NCI-H526 (cell line): ENCODE data around the gene EML4.

Source experiments
- DNase-seq, 2 experiments: peaks; one replicate each; lab custom pipeline; 2025; lab: John Stamatoyannopoulos, UW

The EML4 gene

DNA sequence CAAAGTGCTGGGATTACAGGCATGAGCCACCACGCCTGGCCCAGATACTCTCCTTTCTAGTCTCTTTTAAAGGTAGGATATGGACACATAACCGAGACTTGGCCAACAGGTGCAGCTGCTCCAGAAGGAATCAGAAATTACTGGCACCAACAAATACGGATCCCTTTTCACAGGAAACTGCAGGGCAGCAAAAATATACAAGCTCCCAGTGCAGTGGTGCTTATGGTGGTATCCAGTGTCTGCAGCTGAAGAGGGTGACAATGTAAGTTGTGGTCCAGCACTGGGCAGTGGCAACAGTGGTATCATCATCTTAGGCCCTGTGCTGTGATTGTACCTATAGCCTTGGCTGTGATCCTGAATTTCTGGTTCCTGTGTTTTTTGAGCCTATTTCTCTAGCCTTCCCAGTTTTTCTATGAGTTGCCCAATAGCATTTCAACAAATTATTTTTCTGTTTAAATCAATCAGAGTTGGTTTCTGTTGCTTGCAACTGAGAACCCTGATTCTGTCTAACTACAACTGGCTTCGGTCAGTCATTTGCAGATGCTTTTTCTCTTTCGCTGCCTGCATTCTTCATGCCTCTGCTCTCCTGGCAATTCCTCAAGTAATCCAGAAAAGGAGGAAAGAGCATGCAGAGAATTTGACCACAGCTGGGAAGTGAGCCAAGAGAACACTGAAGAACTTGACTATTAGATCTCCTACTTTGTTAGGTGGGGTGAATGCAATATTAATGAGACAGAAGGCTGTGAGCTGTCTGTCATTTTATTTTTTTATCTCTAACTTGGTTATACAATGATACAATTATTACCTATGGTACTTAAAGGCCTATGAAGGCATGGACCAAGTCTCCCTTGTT lies 30.8 kb upstream of the EML4 start:
- DNase-seq, result no peak

DNA sequence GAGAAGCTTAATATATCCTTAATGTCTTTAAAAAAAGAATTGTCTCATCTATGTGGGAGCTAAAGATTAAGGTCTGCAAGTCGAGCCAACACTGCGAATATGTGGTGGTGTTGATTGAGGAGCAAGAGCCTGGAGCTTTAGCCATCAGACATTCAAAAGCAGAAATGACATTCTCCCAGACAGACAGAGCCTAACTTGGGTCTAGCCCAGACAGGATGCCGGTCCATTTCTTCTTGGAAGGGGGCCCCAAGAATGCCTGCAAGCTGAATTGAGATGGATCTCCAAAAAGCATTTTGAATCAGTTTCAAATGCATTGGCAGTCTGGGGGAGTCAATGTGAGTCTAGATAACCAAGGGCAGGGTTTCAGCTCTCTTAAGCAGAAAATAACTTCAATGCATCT lies 30.1 kb upstream of the EML4 start:
- DNase-seq, result no peak

DNA sequence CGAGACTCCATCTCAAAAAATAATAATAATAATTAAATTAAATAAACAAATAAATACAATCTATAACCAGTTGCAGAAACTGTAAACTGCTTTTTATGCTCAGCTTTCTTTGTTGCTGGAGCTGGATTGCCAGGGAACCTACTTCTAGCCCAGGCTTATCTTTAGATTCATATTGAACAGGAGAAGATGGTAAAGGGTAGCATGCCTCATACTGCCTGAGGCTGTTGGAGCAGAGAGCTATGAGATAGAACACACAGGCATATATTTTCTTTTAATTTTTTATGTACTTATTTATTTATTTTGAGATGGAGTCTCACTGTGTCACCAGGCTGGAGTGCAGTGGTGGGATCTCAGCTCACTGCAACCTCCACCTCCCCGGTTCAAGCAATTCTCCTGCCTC lies 28.7 kb upstream of the EML4 start:
- DNase-seq, result no peak

DNA sequence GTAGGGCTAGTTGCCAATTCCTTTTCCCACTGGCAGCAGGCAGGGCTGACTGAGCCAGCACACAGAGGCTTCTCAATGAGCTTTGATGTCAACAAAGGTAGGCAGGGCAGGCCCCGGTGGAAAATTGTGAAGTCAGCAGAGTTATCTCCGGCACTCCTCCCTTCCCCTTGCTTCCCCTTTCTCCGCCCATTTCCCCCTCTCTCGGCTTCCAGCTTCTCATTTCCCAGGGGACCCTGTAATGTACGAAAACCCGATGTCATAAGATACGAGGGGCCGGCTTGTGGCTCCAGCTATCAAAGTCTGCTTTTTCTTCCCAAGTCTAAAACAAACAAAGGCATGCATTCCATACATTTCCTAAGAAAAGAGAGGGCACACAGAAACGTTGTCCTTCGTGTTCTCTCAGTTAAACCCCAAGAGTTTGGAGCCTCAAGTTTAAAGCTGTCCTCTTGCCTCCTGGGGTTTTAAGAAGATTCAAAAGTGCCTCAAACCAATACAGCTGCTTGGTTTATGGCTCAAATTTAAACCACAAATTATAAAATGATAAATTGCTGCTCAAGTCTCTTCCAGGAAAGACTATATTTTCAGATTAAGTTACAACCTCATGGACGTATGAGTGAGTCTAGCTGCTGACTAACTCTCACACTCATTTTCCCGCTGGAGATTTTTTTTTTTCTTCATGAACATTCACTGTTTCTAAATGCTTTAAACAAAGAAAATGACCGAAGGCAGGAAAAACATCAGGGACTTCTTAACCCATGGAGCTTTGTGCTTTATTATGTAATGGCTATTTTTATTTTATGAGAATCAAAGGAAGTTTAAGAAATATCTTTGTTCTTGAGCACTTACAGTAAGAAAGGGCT lies 27.2 kb upstream of the EML4 start:
- DNase-seq, result peak; percentile 38 to 68

DNA sequence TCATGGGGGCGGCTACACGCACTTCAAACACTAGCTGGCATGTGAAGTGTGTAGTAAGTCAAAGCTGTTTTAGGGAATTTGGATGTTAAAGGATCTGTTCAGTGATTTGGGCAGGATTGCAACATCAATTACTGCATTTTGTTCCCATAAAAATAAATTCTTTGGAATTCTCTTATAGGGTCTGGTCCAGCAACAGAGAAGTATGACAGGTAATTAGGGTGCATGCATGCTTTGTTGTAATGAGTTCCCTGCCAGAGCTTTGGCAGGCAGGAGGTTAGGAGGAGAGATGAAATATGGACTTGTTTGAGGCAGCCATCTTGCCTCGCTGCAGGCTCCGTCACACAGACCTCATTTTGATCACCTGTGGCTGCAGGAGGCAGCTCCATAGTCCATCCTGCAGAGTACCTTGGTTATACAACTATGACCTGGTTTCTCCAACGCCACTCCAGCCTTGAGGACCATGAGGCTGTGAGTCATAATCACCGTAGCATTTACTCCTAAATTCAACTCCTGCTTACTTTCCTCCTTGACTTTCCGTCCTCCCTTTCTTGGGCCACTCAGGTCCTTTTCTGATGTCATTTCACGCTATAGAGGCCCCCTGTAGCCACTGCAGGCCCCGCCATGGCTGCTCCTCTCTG lies 26.5 kb upstream of the EML4 start:
- no peak for DNase-seq

DNA sequence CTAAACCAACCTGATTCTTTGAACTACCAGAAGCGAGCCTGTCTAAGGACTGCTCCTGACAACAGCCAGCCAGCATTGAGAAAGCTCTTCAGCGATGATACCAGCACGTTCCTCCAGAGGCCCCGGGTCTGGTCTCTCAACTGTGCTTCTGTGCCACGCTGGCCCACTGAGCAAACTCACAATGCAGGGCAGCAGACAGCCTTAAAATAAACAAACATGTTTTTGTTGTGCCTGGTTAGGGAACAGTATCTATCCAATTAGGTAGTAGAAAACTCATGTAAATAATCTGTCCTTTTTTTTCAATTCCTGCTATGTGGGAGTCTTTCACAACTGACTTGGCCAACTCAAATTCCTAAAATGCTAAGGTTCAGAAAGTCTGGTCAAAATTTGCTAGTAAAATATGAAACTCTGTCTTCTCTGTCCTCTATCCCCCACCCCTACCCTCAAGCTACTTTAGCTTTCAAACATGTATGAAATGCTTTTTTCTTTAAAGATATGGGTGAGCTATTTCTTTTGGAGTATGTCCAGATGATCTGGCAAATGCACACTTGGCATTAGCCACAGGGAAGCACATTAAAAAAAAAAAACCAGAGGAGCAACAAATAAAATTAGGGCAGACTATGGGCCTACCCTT lies 21.4 kb upstream of the EML4 start:
- DNase-seq, result no peak

DNA sequence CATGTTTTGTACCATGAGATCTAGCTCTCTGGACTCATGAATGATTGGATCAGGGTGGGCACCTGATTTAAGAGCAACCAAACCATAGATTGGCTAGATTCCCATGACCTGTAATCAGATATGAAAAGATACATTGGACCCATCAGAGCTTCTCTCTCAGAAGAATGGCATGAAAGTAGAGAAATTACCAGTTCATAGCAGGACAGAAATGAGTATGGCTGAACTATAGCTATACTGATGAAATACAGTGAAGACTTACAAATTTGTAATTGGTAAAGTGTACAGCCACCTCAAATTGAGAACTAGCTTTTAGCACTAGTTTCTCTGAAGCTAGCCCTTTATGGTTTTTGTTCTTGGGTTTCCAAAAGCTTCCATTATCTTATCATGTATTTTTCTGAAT lies 19.0 kb upstream of the EML4 start:
- DNase-seq, result no peak

DNA sequence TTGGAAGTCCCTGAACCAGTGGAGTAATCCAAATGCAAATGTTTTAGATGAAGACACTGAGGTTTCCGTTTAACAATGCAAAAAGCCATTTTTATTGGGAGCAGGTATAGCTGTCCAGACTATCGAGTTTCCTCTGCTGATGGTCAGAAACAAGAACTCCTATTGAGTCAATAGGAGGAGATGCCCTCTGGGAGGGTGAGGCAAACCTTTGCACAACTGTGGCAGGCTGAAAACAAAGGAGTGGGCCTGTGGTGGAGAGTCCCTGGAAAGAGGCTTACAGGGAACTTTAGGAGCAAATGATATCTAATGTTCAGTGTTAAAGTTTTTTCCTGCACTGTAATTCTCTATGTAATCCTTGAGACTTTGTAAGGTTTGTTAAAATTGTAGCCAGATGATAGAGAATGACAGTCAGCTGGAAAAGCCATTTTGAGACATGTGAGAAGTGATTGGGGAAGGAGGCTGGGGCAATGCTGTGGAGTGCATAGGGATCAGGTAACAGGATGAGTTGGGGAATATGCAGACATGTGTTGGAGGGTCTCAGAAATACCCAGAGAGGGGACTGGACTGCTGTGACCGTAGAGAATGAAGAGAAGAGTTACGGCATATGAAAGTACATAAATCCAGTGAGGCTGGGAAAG lies 15.1 kb upstream of the EML4 start:
- peak; percentile 69 to 78 for DNase-seq

DNA sequence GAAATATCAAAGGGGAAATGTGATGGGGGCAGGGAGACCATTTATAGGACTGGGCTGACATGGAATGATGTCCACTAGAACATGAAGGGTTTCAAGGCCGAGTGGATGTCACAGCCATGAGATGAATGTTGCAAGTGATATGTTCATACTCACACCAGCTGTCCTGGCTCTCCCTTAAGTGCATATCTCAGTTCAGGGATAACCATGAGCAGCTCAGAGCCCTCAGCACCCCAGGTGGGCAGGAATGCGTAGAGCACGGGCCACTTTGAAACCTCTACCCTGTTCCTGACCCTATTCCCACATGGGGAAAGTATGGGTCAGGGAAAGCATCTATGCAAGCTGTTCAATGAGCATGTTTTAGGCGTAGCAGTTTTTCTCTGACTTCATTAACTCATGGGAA lies 12.4 kb upstream of the EML4 start:
- DNase-seq, result no peak

DNA sequence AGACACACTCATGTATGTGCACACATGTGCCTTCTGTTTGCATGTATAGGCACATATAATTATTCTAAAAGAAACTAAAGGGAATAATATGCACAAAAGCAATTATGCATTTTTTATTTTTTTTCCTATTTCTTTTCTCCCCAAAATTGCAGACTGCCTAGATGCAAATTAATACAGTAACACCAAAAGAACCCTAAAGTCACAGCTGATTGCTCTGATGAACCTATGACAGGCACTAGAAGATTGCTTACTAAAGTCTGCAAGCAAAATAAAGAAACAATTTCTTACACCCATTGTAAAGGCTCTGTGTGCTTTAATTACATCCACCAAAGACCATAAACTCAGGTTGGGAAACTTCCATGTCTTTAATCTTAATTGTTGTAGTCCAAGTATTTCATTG lies 7.7 kb upstream of the EML4 start:
- no peak for DNase-seq

DNA sequence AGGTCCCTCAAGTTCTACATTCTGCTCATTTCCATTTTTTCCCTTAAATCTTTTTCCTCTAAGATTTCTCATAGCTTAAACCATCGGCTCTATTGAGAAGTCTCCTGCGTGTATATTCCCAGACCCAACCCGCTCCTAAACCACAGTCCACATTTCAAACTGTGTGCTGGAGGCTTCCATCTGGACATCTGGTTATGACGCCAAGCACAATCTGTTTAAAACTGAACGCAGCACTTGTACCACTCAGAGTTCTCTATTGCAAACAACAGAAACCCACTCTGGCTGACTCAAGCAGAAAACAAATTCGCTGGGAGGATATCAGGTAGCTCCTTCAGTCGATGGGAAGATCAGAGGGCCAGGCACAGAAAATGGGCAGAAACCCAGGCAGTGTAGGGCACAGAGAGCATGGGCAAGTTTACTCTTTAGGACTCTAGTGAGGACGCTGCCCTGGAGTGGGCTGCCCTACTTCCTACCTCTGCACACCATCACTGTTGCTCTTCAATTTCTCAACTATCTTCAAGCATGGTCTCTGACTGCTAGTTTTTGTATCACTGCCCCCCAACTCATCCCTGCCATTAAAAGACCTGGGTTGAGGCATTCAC lies 5.6 kb upstream of the EML4 start:
- DNase-seq, result no peak

DNA sequence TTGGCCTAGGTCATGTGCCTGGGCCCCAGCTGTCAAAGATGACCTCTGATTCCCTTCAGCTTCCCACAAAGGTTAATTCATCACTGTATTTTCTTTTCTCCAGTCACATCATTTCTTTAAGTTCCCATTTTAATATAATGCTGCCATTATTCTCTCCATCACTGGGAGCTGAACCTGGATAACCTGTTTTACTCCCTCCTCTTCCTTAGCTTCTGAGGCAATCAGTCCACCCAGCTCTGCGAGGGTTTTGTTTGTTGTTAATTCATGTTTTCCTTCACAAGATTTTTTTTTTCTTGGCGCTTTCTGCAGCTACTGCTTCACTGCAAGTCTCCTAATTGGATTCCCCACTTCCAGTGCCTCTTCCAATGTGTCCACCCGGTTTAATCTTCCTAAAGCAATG lies 5.1 kb upstream of the EML4 start:
- peak in 1 of 2 experiments; percentile 13 for DNase-seq

DNA sequence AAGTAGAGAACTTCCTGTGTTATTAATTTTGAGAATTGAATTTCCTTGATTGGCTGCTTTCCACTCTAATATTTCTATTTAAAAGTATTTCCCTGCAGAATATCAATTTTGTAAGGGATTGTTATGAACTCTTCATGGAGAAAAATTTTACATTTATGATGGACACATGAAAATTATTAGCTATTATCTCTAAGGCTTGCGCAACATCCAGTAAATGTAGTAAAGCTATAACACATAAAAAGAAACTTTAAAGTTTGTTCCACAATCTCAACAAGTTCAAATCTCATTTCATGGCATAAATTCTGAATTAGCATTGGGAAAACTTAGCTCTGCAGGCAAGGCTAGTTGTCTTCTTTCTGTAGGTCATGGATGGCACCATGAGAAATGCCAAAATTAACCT lies 4.2 kb upstream of the EML4 start:
- DNase-seq, result no peak

DNA sequence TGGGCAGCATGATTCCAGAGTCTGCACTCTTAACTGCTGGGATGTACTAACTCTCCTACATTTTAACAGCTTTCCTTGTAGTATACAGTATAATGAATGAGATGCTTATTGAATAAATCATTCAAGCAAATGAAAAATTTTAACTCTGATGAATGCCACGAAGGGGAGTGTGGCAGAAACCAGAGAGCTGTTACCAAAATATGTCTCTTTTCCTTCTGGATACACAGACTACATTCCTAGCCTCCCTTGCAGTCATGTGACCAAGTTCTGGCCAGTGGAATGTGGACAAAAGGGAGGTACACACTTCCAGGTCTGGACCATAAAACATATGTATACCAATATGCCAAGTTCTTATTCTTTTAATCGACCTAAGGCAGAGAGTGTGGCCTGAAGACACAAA lies 1.7 kb upstream of the EML4 start:
- DNase-seq, result no peak

DNA sequence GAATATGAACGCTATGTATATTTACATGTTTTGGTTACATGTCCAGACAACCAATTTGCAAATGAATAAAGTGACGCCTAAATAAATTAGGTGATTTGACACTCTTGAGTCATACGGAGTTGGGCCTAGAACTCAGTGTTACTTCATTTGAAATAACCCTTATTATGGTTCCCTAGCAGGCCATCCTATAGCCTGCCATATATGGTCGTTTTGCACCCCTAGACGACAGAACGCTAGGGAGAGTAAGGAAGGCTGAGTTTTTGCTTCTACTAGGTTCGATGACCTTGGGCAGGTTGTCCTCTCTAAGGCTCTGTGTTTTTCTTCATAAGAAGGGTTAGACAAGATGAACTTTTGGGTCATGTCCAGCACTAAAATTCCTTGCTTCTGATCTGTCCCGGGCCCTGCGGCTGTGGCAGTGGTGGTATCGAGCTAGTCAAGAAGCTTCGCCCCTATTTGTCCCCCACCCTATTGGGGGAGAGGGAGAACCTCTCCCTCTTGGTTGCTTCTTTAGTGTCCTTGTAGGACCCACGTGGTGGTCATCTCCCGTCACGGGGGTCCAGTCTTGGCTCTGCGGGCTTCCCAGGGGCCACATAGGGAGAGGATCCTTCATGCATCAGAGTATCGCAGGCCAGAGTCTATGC lies 574 bp upstream of the EML4 start:
- DNase-seq, result no peak

DNA sequence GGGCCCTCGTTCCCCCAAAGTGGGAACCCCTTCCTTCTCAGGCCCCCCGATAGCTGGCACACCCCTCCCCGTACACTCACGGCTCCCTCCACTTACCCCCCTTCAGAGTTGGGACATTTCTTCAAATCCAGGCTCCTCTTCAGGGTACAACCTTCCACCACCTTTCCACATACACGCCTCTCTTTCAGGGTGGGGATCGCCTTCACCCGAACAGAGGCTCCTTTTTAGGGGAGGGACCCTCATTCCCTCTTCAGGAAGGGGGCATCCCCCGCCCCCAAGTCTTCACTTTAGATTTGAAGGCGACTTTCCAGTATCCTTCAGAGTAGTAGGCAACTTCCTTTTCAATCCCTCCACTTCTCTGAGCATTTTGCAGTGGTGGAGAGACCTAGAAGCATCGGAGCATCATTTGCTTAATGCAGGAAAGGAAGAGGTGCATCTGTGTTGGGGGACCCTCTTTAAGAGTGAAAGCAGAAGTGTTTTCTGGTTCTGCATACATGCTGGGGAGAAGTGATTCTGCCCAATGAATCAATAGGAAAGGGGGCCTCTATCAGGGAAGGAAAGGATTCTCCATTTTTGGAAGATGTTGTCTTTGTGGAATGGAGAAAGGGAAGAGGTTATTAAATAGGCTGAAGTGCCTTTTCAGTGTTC lies 845 bp downstream of the EML4 start:
- DNase-seq, result peak in 1 of 2 experiments; percentile 20

DNA sequence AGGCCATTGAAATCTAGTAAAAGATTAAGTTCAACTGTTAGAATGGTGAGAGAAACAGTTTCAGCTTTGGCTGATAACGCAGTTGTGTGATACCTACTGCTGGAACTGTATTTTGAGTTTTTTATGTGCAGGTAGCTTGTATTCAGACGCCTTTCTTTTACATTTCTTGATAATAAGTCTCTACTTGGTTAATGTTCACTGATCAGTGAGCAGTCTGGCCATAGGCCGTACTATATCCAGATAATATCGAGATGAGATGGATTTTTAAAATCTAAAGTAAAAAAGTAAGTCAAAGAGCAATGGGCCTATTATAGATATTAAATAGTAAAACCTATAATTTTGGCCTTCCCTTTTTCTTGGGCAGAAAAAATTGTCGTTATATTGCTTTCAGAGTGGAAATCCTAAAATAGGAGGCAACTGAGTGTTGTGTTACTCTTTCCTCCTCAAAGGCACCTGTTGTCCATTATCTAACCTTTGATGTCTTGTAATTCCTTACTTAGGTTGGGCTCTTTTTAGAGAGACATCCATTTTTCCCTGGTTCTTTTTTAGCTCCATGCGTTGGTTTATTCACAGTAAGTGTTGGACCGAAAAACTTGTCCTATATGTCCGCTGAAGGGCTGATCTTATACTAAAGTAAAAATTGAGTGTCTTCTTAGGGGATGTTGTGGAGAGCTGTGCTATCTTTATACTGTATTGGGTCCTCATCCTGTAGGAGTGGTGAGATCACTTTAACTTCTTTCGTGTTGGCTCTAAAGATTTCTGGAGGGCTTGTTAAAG lies 1.7 kb downstream of the EML4 start:
- no peak for DNase-seq

DNA sequence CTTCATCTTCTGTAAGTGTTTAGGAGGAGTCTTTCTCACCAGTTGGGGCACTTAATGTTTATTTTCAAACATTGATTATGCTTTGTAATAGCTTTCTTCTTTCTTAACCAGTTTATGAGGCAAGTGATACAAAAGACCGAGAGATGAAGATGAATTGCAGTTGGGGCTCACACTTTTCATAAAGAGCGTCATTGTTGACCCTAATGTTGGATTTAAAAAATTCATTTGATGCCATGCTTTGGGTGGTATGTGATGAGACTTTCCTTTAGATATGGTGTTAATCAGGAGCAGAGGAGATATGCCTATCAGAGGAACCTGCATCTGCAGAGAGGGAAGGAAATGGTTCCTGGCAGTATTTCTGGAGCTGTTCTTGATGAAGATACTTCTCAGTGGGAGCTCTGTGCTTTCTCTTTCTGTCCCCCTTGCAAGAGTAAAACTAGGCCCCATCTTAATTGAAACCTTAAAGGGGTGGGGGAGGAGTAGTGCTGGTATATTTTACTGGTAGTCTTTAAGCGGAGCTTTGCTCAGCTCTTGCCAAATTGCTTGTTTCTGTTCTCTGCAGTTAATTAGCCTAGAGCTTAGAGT lies 2.3 kb downstream of the EML4 start:
- DNase-seq, result no peak

DNA sequence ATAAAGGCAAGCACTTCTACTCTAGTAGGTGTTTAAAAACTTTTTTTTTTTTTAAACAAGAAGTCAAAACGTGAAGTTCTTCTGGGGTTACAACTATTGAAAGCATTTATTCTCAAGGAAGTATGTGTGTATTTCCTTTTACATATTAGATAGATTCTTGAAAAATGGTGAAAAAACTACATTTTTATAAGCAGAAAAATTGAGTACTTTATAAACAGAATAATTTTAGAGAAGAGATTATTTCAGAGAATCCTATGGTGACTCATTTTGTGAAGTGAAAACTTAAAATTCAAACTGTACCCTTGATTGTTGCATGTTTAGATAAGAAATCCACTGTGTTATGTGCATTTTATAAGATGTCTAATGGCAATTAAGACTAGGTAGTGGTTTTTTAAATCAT lies 2.9 kb downstream of the EML4 start:
- no peak for DNase-seq
